K562 (cell line): ENCODE data around the gene CPSF6. TPM values are rescaled to one million over a fixed set of nuclear protein-coding genes. Genes with fewer than 3 reads are reported as not detected.

Experiments used
- ATAC-seq: fragments of 200-7000 bp; cut with Tn5 transposase; 3 replicates; pipeline ENCODE4 v1.9.1; 2020; ENCODE audit warnings: moderate library complexity
- BruUV-seq: library from RNA; stranded (reverse); fragments of 400-500 nt; replicated peaks from 2 replicates; lab custom pipeline; 2021; lab: Mats Ljungman, UMichigan
- CTCF ChIA-PET: fragments of 300-600 bp; formaldehyde crosslinking; extraction: SDS; loops from one replicate; lab custom pipeline; 2021; ENCODE audit warnings: low intra/inter-chr PET ratio; lab: Yijun Ruan, JAX
- POLR2A ChIA-PET: fragments of 300-600, 350-650 bp; sonication (Branson Sonifier 250); formaldehyde crosslinking; extraction: SDS; loops from one replicate; lab custom pipeline; 2021; ENCODE audit warnings: antibody characterized with exemption, inconsistent platforms; lab: Yijun Ruan, JAX
- DNase-seq, 4 experiments: peaks; one replicate each; pipeline versions ENCODE4 v3.0.0 to v3.0.0-alpha.2; 2011 to 2018; ENCODE audit warnings: low spot score in 3 of 4, mixed read lengths in 3 of 4; ENCODE audit errors: extremely low read depth in 1 of 4
- FAIRE-seq: peaks from 2 replicates; lab custom pipeline; 2011; peaks lifted over from hg19 to GRCh38; lab: Jason Lieb, UNC
- H2AFZ ChIP-seq: 2 replicates; pipeline ENCODE4 v1.6.0; 2011; ENCODE audit warnings: low read depth, low read length, control low read depth, inconsistent platforms
- H3K27ac ChIP-seq: fragments of 200-600 bp; 3 replicates; pipeline ENCODE4 v1.8.0; 2011; ENCODE audit warnings: low read depth, mild to moderate bottlenecking, control low read depth, inconsistent platforms, low read length, moderate library complexity, mixed read lengths; ENCODE audit errors: extremely low read depth
- H3K27me3 ChIP-seq, 2 experiments: fragments of 300-600 bp in 1 of 2; 2 replicates in 1 of 2; 3 replicates in 1 of 2; pipeline versions ENCODE4 v1.6.0 to v1.8.0; 2011; ENCODE audit warnings: inconsistent platforms in 2 of 2, low read length in 2 of 2, mild to moderate bottlenecking in 1 of 2, mixed read lengths in 1 of 2, moderate library complexity in 1 of 2; ENCODE audit not compliant: control insufficient read depth in 2 of 2, insufficient read depth in 2 of 2
- H3K36me3 ChIP-seq: fragments of 300-600 bp; 3 replicates; pipeline ENCODE4 v1.8.0; 2011; ENCODE audit warnings: mild to moderate bottlenecking, low read length, inconsistent platforms; ENCODE audit not compliant: control insufficient read depth, insufficient read depth
- H3K4me1 ChIP-seq, 2 experiments: fragments of 200-600 bp in 1 of 2; replicated peaks in 1 of 2; 2 replicates in 1 of 2; 3 replicates in 1 of 2; pipeline versions ENCODE4 v1.5.1 to v1.8.0; 2011; ENCODE audit warnings: inconsistent platforms in 2 of 2, low read length in 2 of 2, mild to moderate bottlenecking in 1 of 2, mixed read lengths in 1 of 2, moderate library complexity in 1 of 2; ENCODE audit not compliant: control insufficient read depth in 2 of 2, insufficient read depth in 2 of 2
- H3K4me2 ChIP-seq: 2 replicates; pipeline ENCODE4 v1.6.1; 2011; ENCODE audit warnings: low read length, control low read depth, inconsistent platforms, mixed read lengths; ENCODE audit not compliant: insufficient read depth
- H3K4me3 ChIP-seq: fragments of 200-600 bp; sonication (generic), shearing (Covaris generic); 2 replicates; pipeline ENCODE4 v1.5.1; 2016; ENCODE audit warnings: control low read depth, inconsistent platforms
- H3K79me2 ChIP-seq: fragments of 200-600 bp; 3 replicates; pipeline ENCODE4 v1.8.0; 2011; ENCODE audit warnings: low read length, inconsistent platforms; ENCODE audit not compliant: control insufficient read depth, insufficient read depth
- H3K9ac ChIP-seq, 2 experiments: 2 replicates each; pipeline versions ENCODE4 v1.6.0 to v1.6.1; 2011; ENCODE audit warnings: low read depth in 2 of 2, low read length in 2 of 2, control low read depth in 1 of 2, inconsistent platforms in 1 of 2, mild to moderate bottlenecking in 1 of 2, mixed read lengths in 1 of 2; ENCODE audit not compliant: insufficient read depth in 1 of 2
- H3K9me1 ChIP-seq: one replicate; pipeline ENCODE4 v1.6.0; 2011; ENCODE audit warnings: inconsistent platforms, mild to moderate bottlenecking, low read length, moderate library complexity; ENCODE audit not compliant: control insufficient read depth, insufficient read depth
- H3K9me3 ChIP-seq: replicated peaks from 2 replicates; pipeline ENCODE4 v1.5.1; 2011; ENCODE audit warnings: low read depth, low read length, inconsistent platforms; ENCODE audit not compliant: control insufficient read depth, insufficient read depth
- H4K20me1 ChIP-seq: replicated peaks from 2 replicates; pipeline ENCODE4 v1.6.1; 2011; ENCODE audit warnings: low read length, inconsistent platforms, mixed read lengths; ENCODE audit not compliant: control insufficient read depth, insufficient read depth
- ARID2 ChIP-seq: fragments of 450-650 bp; IDR thresholded peaks from 2 replicates; pipeline ENCODE4 v1.6.1; 2017; ENCODE audit warnings: antibody characterized with exemption, mild to moderate bottlenecking
- CREB1 ChIP-seq, 2 experiments: sonication (generic) in 1 of 2; formaldehyde crosslinking in 1 of 2; IDR thresholded peaks; 2 replicates each; pipeline versions ENCODE4 v1.6.1 to v1.8.0; 2012 to 2022; ENCODE audit warnings: inconsistent platforms in 1 of 2, mild to moderate bottlenecking in 1 of 2, missing genetic modification reagents in 1 of 2, moderate library complexity in 1 of 2
- FUS ChIP-seq: fragments of 200-400 bp; formaldehyde crosslinking; optimal IDR thresholded peaks from 2 replicates; pipeline ENCODE3; 2017; ENCODE audit warnings: low read depth, low read length
- HCFC1 ChIP-seq: IDR thresholded peaks from 2 replicates; pipeline ENCODE4 v1.6.1; 2012; ENCODE audit warnings: low read depth, low read length, improper control_type of control experiment
- MTA2 ChIP-seq: fragments of 450-650 bp; IDR thresholded peaks from 2 replicates; pipeline ENCODE4 v1.6.1; 2016; ENCODE audit warnings: low read depth
- NR2C1 ChIP-seq, 2 experiments: fragments of 450-650 bp; IDR thresholded peaks; 2 replicates each; pipeline ENCODE4 v1.6.1; 2017; ENCODE audit warnings: mild to moderate bottlenecking in 2 of 2, antibody characterized with exemption in 1 of 2, inconsistent platforms in 1 of 2, missing compliant biosample characterization in 1 of 2, missing genetic modification characterization in 1 of 2
- PHTF2 ChIP-seq: fragments of 250-450 bp; sonication (Bioruptor Pico); IDR thresholded peaks from 2 replicates; pipeline ENCODE4 v1.5.0; 2021; ENCODE audit warnings: mild to moderate bottlenecking
- TCF7L2 ChIP-seq: fragments of 150-350 bp; IDR thresholded peaks from 2 replicates; pipeline ENCODE4 v1.6.1; 2016; ENCODE audit warnings: low read depth, mild to moderate bottlenecking, low read length, moderate library complexity
- WGBS: fragments of 100-300 bp; shearing (Covaris generic); methylation state at CpG from one replicate; pipeline ENCODE4 v1.1.6; 2016; ENCODE audit warnings: low coverage, mixed read lengths; ENCODE audit not compliant: insufficient coverage; ENCODE audit errors: missing lambda C conversion rate; 5-methylcytosine and 5-hydroxymethylcytosine counted together
- in situ Hi-C: fragments of 300-500 bp; cut with MboI; formaldehyde crosslinking; loops from 4 replicates; pipeline ENCODE4 v1.15.0; 2018; ENCODE audit warnings: inconsistent platforms, mixed read lengths
- intact Hi-C: fragments of 100-400 bp; cut with micrococcal nuclease; formaldehyde crosslinking; loops from 2 replicates; pipeline ENCODE4 v1.14.2; 2022
- polyA plus RNA-seq, 8 experiments: library from polyadenylated mRNA; depleted of rRNA in 4 of 8; stranded (reverse) in 5 of 8; unstranded in 3 of 8; fragments of >200 nt; fragmentation: Nextera tagmentation in 2 of 8; fragmentation: Illumina TruSeq in 1 of 8; extraction: Ambion mirVana in 2 of 8; extraction: Trizol in 1 of 8; gene quantifications; 2 replicates each; pipeline versions ENCODE4 v1.2.1 to v1.2.3, GENCODE V29; 2011 to 2014; ENCODE audit warnings: inconsistent platforms in 1 of 8, missing spikeins in 1 of 8
- total RNA-seq, 7 experiments: library from RNA; depleted of rRNA in 6 of 7; stranded (reverse); fragments of >200 nt in 6 of 7; fragmentation: Illumina TruSeq in 2 of 7; extraction: Trizol in 2 of 7; gene quantifications; 2 replicates each; pipeline versions ENCODE4 v1.2.1 to v1.2.3, GENCODE V29; 2011 to 2021; ENCODE audit warnings: low replicate concordance in 1 of 7
- TF ChIP-seq, protein P1 (sequence below): fragments of 450-650 bp; IDR thresholded peaks from 2 replicates; pipeline ENCODE4 v1.6.1; 2016
- TF ChIP-seq, protein P2 (sequence below), 2 experiments: fragments of 450-650 bp; conservative IDR thresholded peaks; 2 replicates each; pipeline ENCODE4 v1.6.1; 2017; ENCODE audit warnings: mild to moderate bottlenecking in 2 of 2, moderate library complexity in 2 of 2
- TF ChIP-seq, protein P3 (sequence below): sonication (generic); formaldehyde crosslinking; IDR thresholded peaks from 2 replicates; pipeline ENCODE4 v1.8.1; 2022; ENCODE audit warnings: missing genetic modification reagents

Gene CPSF6
- total and polyA plus RNA-seq, 9 of the 15 experiments (the other 6 are each of a cell fraction or from before 2014, with no cell fraction given): 34.3 to 129 (median 77.8) TPM

DNA sequence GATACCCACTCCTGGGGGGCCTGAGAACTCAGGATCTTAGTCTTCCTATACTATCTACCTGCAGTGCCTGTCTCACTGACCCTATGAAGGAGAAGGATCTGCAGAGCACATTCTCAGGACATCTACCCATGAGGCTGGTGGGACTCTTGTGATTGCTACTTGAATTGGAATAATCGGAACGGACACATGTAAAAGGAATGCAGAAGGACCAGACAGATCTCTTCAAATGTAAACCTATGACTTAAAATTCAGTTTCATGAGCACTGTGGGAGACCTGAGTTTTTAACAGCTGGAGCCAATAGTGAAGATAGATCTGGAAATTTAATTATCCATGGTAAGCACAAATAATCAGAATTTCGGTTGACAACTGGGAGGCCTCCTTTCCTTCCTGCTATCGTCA lies 35.2 kb upstream of the CPSF6 start:
- no peak overlapping the region for H3K9ac ChIP-seq

DNA sequence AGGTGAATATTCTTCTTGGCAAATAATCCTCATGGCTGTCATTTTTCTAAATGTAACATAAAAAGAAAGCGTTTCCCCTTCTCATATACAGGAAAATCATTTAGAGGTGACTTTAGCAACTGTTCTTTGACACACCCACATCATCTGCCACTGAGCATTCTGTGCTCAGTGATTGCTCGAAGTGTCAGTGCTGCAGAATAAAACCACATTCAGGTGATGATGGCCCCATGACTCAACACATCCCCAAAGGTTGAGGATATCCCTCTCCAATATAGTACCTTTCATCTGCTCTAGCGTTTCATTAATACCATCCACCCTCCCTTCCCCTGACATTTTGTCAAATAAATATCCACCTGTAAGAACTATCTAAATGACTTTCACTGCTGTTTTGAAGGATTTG lies 28.7 kb upstream of the CPSF6 start:
- Histone ChIP-seq H3K4me2 (no peak overlapping the region), H4K20me1 (no peaks in the 10 kb centered on the region), H3K4me1 (no peaks in the 10 kb centered on the region), H2AFZ (no peak overlapping the region), H3K79me2 (no peaks in the 10 kb centered on the region), H3K9me1 (no peaks in the 10 kb centered on the region), H3K4me3 (no peak overlapping the region), H3K9me3 (0 out of 2 replicates have a peak, but pooled peaks cover 2% of the 10 kb centered on the region), H3K27me3 (peaks cover 3 to 6% of the 10 kb centered on the region in 2 experiments; a peak in 3 of 5 replicates), H3K9ac (no peak overlapping the region), H3K27ac (no peak overlapping the region), H3K36me3 (no peaks in the 10 kb centered on the region)
- ChIA-PET CTCF (no interaction called here), POLR2A (interaction anchor here (1.2 kb wide), 1 partner anchor 9 kb away, joined by 4 read pairs; no protein-coding TSS in a partner anchor)
- FAIRE-seq (no peak), ATAC-seq (no peak), DNase-seq (no peak)
- in situ Hi-C loops: no loop called here
- BruUV-seq: no TSS peak
- 0% methylated on average over 3 of the region's 3 CpGs for WGBS
- intact Hi-C loops: no loop called here
- TF ChIP-seq TCF7L2 (no peak), NR2C1 (IDR thresholded peaks at IDR 0.05) (no peak), NR2C1 (tag; IDR thresholded peaks at IDR 0.05) (no peak), FUS (no peak), ARID2 (no peak), MTA2 (no peak), CREB1 (IDR thresholded peaks at IDR 0.05) (no peak), CREB1 (CRISPR knock-in tag; IDR thresholded peaks at IDR 0.05) (no peak), HCFC1 (no peak)
- TF ChIP-seq, protein P1, sequence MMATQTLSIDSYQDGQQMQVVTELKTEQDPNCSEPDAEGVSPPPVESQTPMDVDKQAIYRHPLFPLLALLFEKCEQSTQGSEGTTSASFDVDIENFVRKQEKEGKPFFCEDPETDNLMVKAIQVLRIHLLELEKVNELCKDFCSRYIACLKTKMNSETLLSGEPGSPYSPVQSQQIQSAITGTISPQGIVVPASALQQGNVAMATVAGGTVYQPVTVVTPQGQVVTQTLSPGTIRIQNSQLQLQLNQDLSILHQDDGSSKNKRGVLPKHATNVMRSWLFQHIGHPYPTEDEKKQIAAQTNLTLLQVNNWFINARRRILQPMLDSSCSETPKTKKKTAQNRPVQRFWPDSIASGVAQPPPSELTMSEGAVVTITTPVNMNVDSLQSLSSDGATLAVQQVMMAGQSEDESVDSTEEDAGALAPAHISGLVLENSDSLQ: no peak
- TF ChIP-seq, protein P2, sequence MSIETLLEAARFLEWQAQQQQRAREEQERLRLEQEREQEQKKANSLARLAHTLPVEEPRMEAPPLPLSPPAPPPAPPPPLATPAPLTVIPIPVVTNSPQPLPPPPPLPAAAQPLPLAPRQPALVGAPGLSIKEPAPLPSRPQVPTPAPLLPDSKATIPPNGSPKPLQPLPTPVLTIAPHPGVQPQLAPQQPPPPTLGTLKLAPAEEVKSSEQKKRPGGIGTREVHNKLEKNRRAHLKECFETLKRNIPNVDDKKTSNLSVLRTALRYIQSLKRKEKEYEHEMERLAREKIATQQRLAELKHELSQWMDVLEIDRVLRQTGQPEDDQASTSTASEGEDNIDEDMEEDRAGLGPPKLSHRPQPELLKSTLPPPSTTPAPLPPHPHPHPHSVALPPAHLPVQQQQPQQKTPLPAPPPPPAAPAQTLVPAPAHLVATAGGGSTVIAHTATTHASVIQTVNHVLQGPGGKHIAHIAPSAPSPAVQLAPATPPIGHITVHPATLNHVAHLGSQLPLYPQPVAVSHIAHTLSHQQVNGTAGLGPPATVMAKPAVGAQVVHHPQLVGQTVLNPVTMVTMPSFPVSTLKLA (conservative IDR thresholded peaks at IDR 0.05): no peak
- TF ChIP-seq, protein P3, sequence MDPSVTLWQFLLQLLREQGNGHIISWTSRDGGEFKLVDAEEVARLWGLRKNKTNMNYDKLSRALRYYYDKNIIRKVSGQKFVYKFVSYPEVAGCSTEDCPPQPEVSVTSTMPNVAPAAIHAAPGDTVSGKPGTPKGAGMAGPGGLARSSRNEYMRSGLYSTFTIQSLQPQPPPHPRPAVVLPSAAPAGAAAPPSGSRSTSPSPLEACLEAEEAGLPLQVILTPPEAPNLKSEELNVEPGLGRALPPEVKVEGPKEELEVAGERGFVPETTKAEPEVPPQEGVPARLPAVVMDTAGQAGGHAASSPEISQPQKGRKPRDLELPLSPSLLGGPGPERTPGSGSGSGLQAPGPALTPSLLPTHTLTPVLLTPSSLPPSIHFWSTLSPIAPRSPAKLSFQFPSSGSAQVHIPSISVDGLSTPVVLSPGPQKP: no peak

More for the DNA sequence above, 35.2 kb upstream of the CPSF6 start:
- ChIA-PET CTCF (no interaction called here), POLR2A (no interaction called here)
- H3K79me2 ChIP-seq: no peaks in the 10 kb centered on the region
- intact Hi-C loops: no loop called here
- FAIRE-seq (no peak), ATAC-seq (no peak), DNase-seq (no peak)
- TF ChIP-seq PHTF2 (CRISPR knock-in tag): no peak
- no TSS peak for BruUV-seq
- H3K9me1 ChIP-seq: no peaks in the 10 kb centered on the region
- H4K20me1 ChIP-seq: no peaks in the 10 kb centered on the region
- in situ Hi-C loops: no loop called here
- no peak overlapping the region for H3K4me2 ChIP-seq
- H3K4me3 ChIP-seq: no peak overlapping the region
- H3K27me3 ChIP-seq: peaks cover 10 to 12% of the 10 kb centered on the region in 2 experiments; a peak in 3 of 5 replicates
- no peaks in the 10 kb centered on the region for H3K4me1 ChIP-seq
- WGBS: 2% methylated on average over 4 of the region's 4 CpGs
- H3K9me3 ChIP-seq: peaks cover 2% of the 10 kb centered on the region; the same call in 1 of the 2 replicates
- no peak overlapping the region for H3K27ac ChIP-seq
- no peak overlapping the region for H2AFZ ChIP-seq
- no peaks in the 10 kb centered on the region for H3K36me3 ChIP-seq
